TTC549 (cell line): Measurements from ENCODE around the gene ATP6V0E1.
"Not testable (repeated sequence)": the region's sequence is repeated elsewhere in the genome, so short reads cannot be mapped to it uniquely, and the experiment has no call there.

Experiments
- FAIRE-seq: peaks from 2 replicates; lab custom pipeline; 2012; peaks lifted over from hg19 to GRCh38; lab: Jason Lieb, UNC

Gene ATP6V0E1

DNA sequence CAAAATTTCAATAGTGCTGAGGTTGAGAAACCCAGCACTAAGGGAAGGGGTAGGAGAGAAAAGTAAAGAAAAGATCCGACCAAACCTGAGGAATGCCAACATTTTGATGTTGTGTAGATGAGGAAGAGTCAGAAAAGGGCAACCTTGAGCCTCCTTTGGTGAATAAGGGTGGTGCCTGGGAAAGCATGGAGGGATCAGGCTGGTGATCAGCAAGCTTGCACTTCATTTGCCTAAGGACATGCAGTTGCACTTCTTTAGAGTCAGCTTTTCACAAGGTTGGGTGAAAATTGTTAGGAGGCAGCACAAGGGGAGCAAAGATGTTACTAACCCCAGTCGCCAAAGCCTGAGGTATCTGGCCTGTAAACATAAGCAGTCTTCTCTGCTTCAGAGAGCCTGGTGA lies 20.4 kb downstream of the ATP6V0E1 start:
- no peak for FAIRE-seq

DNA sequence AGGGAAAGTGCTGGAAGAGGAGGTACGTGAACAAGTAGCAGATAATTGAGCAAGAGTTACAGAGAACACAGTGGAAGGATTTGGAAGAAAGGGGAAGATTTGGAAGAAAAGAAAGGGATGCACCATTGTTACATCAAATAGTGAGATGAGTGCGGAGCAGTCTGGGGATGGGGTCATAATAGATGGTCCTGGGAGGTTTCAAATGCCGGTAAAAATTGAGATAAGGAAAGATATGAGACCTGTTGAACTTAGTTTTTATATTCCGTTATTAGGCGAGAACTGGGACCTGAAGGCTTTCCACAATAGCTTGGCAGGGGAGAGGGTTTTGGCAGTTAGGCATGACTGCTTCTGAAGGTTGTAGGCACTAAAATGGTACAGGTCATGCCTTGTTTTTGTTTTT lies 20.9 kb downstream of the ATP6V0E1 start:
- no peak for FAIRE-seq

- FAIRE-seq = no peak
Measured at GRCh38 chr5:173010021-173010420, 26.4 kb downstream of the ATP6V0E1 start.

DNA sequence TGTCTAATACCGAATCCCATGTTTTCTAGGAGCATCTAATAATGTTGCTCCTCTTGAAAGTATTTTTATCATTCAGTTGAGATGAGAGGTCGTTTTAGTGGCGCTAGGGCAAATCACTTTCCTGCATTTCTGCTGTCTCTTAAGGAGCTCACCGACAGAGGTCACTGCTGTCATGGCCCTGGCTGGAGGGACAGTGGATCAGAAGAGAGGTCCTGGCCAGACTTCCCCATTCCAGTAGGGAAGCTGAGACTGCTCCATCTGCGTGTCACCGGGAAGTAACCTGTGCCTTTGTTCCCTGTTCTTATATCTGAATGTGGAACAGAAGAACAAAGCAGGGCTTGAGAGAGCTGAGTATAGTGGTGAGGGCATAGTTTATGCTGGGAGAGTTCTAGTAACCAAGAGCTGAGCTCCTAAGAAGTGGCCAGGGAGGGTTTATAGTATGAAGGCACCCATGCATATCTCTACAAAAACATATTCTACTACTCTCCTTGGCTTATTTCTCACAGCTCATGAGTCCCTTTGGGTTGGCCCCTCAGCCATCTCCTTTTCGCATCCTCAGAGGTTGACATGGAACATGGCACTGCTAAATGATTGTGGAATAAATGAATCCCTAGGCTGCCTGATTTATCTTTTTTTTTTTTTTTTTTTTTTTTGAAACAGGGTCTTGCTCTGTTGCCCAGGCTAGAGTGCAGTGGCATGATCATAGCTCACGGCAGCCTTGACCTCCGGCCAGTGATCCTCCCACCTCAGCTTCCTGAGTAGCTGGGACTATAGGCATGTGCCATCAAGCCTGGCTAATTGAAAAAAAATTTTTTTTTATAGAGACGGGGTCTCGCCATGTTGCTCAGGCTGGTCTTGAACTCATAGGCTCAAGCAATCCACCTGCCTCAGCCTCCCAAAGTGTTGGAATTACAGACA lies 27.2 kb downstream of the ATP6V0E1 start:
- FAIRE-seq = no peak

GRCh38 chr5:173011566-173011965 lies 28.0 kb downstream of the ATP6V0E1 start:
- no peak for FAIRE-seq

- no peak for FAIRE-seq
Measured at GRCh38 chr5:173012882-173013281, 29.3 kb downstream of the ATP6V0E1 start.

- no peak for FAIRE-seq
Measured at GRCh38 chr5:173014671-173015070, 31.1 kb downstream of the ATP6V0E1 start.

- no peak for FAIRE-seq
Measured at GRCh38 chr5:173015192-173015591, 31.6 kb downstream of the ATP6V0E1 start.

GRCh38 chr5:173015598-173016455 lies 32.3 kb downstream of the ATP6V0E1 start:
- no peak for FAIRE-seq

DNA sequence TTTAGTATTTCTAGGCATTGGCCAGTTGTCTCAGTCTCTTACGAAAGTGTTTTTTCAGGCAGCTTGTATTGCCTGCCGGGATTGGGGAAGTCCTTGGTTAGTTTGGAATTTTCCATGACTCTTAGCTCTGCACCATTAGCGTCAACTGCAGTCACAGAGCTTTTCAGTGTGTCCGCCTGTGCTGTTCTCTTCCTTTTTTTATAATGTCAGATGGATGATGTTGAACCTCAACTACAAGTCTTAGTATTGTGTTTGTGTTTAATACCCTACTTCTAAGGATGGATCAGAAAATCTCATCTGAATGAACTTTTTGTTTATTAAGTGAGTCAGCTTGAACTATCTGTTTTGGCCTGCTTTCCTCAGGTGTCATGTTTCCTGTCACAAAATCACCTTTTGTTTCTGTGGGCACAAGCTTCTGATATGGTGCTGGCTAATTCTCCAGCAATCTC lies 33.1 kb downstream of the ATP6V0E1 start:
- no peak for FAIRE-seq

DNA sequence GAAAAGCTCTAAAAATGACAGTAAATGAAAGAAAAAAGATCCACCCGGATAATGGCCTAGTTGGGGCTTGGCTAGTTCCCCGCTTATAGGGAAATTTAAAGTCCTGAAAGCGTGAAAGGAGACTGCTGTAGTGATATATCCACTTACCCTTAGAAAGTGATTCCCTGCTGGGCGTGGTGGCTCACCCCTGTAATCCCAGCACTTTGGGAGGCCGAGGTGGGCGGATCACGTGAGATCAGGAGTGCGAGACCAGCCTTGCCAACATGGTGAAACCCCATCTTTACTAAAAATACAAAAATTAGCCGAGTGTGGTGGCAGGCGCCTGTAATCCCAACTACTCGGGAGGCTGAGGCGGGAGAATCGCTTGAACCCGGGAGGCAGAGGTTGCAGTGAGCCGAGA lies 33.5 kb downstream of the ATP6V0E1 start:
- not testable (repeated sequence) for FAIRE-seq

DNA sequence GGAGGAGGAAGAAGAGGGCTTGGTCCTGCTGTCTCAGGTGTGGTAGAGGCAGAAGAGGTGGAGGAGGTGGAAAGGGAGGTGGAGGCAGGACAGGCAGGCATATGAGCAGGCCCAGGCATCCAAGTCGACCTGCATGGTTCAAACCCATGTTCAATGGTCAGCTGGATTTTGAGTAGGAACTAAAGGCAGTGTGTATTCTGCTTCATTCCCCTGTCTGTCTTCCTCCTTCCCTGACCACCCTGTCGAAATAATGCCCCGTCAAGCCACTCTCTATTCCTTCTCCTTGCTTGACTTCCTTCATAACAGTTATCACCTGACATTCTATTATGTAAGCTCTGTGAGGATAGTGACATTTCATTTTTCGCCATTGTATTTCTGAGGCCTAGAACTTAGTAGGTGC lies 34.8 kb downstream of the ATP6V0E1 start:
- no peak for FAIRE-seq

- no peak for FAIRE-seq
Measured at GRCh38 chr5:173020154-173020581, 36.6 kb downstream of the ATP6V0E1 start.

DNA sequence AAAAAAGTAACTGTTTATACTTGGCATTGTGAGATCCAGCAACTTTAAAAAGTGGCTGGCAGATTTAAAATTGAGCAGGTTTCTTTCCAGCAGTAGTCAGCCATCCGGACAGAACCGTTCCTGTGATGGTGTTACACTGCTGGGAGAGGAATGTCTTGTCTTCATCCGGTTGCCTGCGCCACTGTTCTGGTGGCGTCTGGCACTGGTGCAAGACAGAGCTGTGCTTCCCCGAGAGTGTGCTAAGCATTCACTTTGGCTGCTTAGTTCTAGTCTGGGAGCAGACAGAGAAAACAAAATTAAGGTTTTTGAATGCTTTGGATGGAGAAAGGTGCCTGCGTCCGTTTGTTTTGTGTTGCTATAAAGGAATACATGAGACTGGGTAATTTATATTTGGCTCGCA lies 37.1 kb downstream of the ATP6V0E1 start:
- no peak for FAIRE-seq

DNA sequence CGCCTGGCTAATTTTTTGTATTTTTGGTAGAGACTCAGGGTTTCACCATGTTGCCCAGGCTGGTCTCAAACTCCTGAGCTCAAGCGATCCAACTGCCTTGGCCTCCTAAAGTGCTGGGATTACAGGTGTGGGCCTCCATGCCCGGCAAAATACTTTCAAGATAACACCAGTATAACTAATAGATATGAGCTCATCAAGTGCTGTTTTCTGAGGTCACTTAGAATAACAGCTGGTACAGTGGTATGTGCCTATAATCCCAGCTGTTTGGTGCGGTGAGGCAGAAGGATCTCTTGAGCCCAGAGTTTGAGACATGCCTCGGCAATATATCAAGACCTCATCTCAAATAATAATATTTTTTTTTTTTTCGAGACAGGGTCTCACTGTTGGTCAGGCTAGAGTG lies 42.1 kb downstream of the ATP6V0E1 start:
- FAIRE-seq = no peak

- FAIRE-seq = no peak
Measured at GRCh38 chr5:173027905-173028304, 44.3 kb downstream of the ATP6V0E1 start.

- FAIRE-seq = no peak
Measured at GRCh38 chr5:173028811-173029327, 45.3 kb downstream of the ATP6V0E1 start.

DNA sequence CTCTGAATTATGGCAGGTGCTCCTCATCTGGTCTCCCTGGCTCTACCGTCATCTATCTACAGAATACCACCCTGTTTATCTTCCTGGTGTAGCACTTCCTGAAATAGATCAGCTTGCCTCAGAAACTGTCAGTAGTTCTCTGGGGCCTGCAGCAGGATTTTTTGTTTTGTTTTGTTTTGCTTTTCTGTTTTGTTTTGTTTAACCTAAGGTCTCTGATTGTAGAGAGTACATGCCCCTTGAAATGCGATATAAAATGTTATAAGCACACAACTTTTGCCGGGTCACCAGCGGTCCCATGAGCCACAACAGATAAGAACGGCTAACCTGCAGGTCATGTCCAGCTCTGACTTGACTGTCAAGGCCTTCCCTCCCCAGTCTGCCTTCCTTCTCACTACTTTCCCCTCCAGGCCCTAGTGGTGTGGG lies 45.9 kb downstream of the ATP6V0E1 start:
- no peak for FAIRE-seq

DNA sequence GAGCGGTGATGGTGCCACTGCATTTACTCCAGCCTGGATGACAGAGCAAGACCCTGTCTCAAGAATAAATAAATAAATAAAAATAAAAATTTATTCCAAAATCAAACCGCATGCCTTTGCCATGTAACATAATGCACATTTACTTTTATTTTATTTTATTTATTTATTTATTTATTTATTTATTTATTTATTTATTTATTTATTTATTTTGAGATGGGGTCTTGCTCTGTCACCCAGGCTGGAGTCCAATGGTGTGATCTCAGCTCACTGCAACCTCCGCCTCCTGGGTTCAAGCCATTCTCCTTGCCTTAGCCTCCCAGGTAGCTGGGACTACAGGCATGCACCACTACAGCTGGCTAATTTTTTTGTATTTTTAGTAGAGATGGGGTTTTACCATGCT lies 48.5 kb downstream of the ATP6V0E1 start:
- not testable (repeated sequence) for FAIRE-seq

GRCh38 chr5:173032730-173033129 lies 49.2 kb downstream of the ATP6V0E1 start:
- FAIRE-seq = no peak

- FAIRE-seq = no peak
Measured at GRCh38 chr5:173033923-173034322, 50.4 kb downstream of the ATP6V0E1 start.

GRCh38 chr5:173035904-173036707 lies 52.5 kb downstream of the ATP6V0E1 start:
- no peak for FAIRE-seq
